GM15510 (cell line): Measurements from ENCODE around the gene HCK.

ENCODE experiments used
- POLR2A ChIP-seq: IDR thresholded peaks from 3 replicates; pipeline ENCODE4 v1.6.1; 2011; ENCODE audit warnings: borderline replicate concordance; ENCODE audit not compliant: insufficient read length; ENCODE audit errors: extremely low read depth

The HCK gene

GRCh38 chr20:32019156-32019510, 32.9 kb upstream of the HCK start:
- no peak for TF ChIP-seq POLR2A

- no peak for TF ChIP-seq POLR2A
Observed at GRCh38 chr20:32019563-32020463, 32.2 kb upstream of the HCK start.

- TF ChIP-seq POLR2A: no peak
Observed at GRCh38 chr20:32021091-32021490, 31.0 kb upstream of the HCK start.

GRCh38 chr20:32024683-32025295, 27.3 kb upstream of the HCK start:
- no peak for TF ChIP-seq POLR2A

- TF ChIP-seq POLR2A: no peak
Observed at GRCh38 chr20:32027643-32028042, 24.4 kb upstream of the HCK start.

- no peak for TF ChIP-seq POLR2A
Observed at GRCh38 chr20:32028647-32029372, 23.2 kb upstream of the HCK start.

- TF ChIP-seq POLR2A: no peak
Observed at GRCh38 chr20:32029561-32029960, 22.5 kb upstream of the HCK start.

GRCh38 chr20:32031007-32031958, 20.8 kb upstream of the HCK start:
- TF ChIP-seq POLR2A: no peak

- TF ChIP-seq POLR2A: no peak
Observed at GRCh38 chr20:32033316-32033715, 18.7 kb upstream of the HCK start.

GRCh38 chr20:32034581-32035425, 17.2 kb upstream of the HCK start:
- no peak for TF ChIP-seq POLR2A

GRCh38 chr20:32035426-32035779, 16.6 kb upstream of the HCK start:
- no peak for TF ChIP-seq POLR2A

GRCh38 chr20:32036252-32036651, 15.8 kb upstream of the HCK start:
- no peak for TF ChIP-seq POLR2A

- no peak for TF ChIP-seq POLR2A
Observed at GRCh38 chr20:32036716-32037485, 15.1 kb upstream of the HCK start.

GRCh38 chr20:32037929-32038328, 14.1 kb upstream of the HCK start:
- TF ChIP-seq POLR2A: no peak
